MM.1S (cell line): ENCODE measurements around the gene PTPRE.
"Not testable (repeated sequence)": the region's sequence is repeated elsewhere in the genome, so short reads cannot be mapped to it uniquely, and the experiment has no call there.

Experiments used
- CTCF ChIP-seq: fragments of 300-600 bp; sonication (generic); IDR thresholded peaks from 2 replicates; pipeline ENCODE4 v1.5.1; 2016; ENCODE audit warnings: antibody characterized with exemption, low read length, mixed read lengths
- EZH2 ChIP-seq: fragments of 300-600 bp; sonication (generic); optimal IDR thresholded peaks from 2 replicates; pipeline ENCODE3; 2017; ENCODE audit warnings: low read depth, mild to moderate bottlenecking, antibody characterized with exemption, low read length, mixed read lengths
- EZH2phosphoT487 ChIP-seq: fragments of 300-600 bp; sonication (generic); IDR thresholded peaks from 2 replicates; pipeline ENCODE4 v1.6.1; 2018; ENCODE audit warnings: antibody characterized with exemption, low read length

- not testable (repeated sequence) for TF ChIP-seq CTCF, EZH2, EZH2phosphoT487
These were observed 187.7 kb downstream of the PTPRE start for GRCh38 chr10:128094596-128094995.
